GM18858 (cell line): ENCODE data around the gene TPSG1.
"Not testable (repeated sequence)": the region's sequence is repeated elsewhere in the genome, so short reads cannot be mapped to it uniquely, and the experiment has no call there.

Experiments used
- ATAC-seq: cut with Tn5 transposase; IDR thresholded peaks from one replicate; pipeline ENCODE4 v1.9.1; 2021; ENCODE audit not compliant: unreplicated experiment

TPSG1 gene

GRCh38 chr16:1232049-1232748 lies 7.1 kb upstream of the TPSG1 start:
- not testable (repeated sequence) for ATAC-seq

GRCh38 chr16:1231301-1231700 lies 6.2 kb upstream of the TPSG1 start:
- ATAC-seq, result not testable (repeated sequence)

- ATAC-seq, result not testable (repeated sequence)
These were observed 5.6 kb upstream of the TPSG1 start for GRCh38 chr16:1230471-1231212.

DNA sequence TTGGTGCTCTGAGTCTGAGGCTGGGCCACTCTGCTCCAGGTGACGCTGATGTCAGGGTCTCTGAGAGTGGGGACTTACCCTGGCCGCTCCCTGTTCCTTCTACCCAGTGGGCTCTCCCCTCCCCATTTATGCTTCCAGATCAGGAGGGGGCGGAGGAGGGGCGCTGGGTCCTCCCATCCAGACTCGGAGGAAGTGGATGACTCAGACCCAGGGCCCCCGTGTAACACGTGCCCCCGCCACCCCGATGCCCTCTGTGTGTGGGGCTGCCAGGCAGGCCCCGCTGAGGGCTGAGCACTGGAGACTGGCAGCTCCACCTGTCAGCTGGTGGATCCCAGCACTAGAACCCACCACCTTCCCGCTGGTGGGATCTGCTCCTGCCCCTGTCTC lies 5.0 kb upstream of the TPSG1 start, which contains the start of gene TPSB2:
TSS of gene TPSB2 (minus strand) at position 101 of the 387 bp plus-strand sequence. CDS start 233 bp downstream, outside the sequence.
- ATAC-seq, result not testable (repeated sequence)

DNA sequence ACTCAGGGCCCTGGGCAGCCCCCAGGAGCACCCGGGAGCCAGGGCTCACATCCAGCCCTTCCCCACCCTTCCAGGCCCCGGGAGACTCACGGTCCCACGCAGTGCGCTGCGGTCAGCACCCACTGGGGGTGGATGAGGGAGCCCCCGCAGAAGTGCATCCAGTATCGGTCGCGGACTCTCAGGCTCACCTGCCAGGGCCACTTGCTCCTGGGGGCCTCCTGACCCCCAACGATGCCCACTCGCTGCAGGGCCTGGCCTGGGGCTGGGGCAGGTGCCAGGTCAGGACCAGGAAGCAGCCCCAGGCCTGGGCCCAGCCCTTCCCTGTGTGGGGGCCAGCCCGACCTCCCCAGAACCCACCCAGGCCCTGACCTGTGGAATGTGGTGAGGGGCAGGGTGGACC lies 4.4 kb upstream of the TPSG1 start:
- not testable (repeated sequence) for ATAC-seq

- not testable (repeated sequence) for ATAC-seq
These were observed 3.2 kb upstream of the TPSG1 start for GRCh38 chr16:1228227-1228626.

DNA sequence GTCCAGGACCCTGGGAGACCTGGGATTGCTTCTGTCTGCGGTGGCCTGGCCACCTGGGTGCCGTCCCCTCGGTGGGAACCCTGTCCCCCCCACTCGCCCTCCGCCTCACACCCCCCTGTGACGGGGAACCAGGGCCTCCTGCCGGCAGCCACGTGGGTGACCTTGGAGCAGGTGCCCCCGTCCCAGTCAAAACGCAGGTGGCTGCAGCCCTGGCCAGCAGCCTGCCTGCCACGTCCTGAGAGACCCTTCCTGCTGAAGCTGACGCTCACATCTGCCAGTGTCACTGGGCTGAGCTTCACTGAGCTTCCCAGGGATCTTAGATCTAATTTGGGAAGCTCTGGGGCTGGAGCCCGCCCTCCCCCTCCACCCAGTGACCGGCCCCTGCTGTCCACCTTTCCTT lies 1.6 kb upstream of the TPSG1 start:
- ATAC-seq, result not testable (repeated sequence)

DNA sequence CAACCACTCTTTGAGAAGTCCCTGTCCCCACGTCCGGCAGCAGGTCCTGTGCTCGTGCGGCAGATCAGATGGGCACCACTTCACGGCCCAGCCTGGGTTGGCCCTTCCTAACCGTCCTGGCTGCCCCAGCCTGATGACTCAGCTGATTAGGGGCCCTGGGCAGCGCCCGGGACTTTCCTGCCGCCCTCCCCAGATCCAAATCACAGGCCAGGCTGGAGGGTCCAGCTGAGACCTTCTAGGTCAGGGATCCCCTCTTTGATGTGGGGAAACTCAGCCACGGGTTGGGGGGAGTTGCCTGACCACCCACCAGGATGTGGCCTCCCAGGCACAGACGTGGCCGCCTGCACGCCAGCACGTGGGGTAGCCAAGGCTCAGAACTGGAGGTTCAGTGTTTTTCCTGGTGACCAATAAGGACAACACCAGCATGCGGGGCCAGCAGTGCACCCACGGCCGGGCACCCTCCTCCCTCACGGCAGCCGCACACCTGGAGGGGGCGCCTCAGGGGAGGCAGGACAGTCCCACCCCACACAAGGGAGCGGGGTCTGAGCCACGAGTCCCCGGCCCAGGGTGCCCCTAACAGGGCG lies 752 bp upstream of the TPSG1 start:
- not testable (repeated sequence) for ATAC-seq

DNA sequence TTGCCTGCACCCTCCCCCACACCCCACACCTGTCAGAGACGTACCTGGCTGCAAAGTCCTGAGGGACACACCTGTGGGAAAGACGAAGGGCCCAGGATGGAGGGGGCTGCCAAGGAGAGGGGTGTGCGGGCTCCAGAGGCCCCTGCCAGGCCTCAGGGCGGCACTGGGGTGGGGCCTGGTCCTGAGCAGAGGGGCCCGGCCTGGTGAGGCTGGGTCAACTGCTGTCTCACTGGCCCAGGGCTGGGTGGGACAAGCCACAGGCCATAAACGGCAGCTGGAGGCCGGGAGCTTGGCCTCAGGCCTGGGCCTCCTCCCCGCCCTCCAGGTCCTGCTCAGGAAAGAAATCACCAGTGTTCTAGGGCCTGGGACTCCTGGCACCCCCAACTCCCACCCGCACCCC lies 510 bp downstream of the TPSG1 start:
- no peak for ATAC-seq

DNA sequence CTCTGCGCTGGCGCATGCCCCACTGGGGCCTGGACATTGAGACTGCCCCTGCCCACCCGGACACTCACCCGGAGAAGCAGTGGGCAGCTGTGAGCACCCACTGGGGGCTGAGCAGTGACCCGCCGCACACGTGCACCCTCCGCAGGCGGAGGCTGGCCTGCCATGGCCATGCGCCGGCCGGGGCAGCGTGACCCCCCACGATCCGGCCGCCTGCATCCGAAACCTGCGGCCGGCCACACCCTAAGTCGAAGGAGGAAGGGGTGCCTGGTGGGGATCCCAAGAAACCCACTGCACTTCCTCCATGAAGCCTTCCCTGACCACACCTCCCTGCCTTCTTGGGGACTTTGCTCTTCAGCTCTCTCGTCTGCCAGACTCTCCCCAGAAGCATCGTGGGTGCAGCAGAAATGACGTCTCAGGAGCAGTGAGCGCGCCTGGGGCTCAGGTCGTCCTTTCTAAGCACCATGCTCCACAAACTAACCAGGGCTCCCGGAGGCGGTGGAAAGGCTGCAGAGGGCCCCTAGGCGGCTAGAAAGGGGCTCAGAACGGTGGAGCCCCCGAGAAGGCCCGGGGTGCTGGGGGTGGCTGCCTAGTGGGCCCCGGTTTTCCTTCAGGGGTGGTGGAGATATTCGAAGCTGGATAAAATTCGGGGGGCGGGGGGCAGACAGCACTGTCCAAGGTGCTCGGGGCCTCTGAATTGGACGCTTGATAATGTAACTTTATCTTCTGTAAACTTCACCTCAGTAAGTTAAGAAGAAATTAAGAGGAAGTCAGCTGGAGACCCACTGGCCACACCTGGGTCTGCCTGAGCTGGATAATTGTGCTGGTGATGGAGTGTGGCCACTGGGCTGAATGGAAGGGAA lies 1.5 kb downstream of the TPSG1 start:
- ATAC-seq, result no peak

GRCh38 chr16:1222553-1223354 lies 2.3 kb downstream of the TPSG1 start:
- ATAC-seq, result no peak

DNA sequence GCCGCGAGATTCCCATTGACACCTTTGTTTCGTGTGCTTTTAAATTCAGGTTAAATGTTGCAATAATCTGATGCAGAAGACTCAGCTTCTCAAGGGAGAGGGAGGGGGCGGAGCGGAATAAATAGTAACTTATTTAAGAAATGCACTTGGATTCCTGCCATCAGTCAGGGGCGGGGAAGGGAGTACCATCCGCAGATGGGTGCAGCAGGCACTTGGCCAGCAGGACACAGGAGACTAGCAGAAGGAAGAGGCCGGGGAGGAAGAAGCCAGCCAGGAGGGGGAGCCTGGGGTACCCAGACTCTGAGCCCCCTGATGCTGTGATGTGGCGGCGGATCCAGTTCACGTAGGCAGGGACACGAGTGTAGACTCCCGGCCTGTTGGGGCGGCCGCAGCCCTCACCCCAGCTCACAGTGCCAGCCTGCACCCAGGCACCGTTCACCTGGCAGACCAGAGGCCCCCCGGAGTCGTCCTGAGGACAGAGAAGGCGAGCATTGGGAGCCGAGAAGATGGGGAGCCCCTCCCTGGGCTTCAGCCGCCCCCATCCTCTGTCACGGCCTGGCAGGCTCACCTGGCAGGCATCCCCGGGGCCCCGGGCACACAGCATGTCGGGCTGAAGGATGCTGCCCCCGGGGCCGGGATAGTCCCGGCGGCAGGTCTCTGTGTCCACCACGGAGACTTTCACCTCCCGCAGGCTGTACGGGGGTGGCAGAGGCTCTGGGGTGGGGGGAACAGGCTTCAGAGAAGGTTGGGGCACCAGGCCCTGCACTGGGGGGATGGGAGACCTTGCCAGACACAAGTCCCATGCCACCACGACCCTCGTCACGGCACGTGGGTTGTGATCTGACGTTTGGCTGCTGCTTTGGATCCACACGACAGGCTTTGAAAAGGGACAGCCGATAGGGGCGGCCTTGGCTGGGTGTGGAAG lies 3.2 kb downstream of the TPSG1 start:
- ATAC-seq, result no peak

DNA sequence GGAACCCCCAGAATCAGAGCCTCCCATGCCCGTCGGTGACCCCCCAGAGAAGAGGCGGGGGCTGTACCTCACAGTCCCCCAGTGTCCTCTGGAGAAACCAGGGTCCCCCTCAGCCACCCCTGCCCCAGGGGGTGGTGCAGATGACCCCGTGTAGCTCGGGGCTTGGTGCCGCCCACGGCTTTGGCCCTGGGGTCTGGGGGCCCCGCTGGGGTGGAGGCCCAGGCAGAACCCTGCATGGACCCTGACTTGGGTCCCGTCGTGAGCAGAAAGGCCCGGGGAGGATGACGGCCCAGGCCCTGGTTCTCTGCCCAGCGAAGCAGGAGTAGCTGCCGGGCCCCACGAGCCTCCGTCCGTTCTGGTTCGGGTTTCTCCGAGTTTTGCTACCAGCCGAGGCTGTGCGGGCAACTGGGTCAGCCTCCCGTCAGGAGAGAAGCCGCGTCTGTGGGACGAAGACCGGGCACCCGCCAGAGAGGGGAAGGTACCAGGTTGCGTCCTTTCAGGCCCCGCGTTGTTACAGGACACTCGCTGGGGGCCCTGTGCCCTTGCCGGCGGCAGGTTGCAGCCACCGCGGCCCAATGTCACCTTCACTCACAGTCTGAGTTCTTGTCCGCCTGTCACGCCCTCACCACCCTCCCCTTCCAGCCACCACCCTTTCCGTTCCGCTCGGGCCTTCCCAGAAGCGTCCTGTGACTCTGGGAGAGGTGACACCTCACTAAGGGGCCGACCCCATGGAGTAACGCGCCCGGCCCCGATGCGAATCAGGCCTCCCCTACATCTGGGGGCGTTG lies 4.0 kb downstream of the TPSG1 start:
- no peak for ATAC-seq

DNA sequence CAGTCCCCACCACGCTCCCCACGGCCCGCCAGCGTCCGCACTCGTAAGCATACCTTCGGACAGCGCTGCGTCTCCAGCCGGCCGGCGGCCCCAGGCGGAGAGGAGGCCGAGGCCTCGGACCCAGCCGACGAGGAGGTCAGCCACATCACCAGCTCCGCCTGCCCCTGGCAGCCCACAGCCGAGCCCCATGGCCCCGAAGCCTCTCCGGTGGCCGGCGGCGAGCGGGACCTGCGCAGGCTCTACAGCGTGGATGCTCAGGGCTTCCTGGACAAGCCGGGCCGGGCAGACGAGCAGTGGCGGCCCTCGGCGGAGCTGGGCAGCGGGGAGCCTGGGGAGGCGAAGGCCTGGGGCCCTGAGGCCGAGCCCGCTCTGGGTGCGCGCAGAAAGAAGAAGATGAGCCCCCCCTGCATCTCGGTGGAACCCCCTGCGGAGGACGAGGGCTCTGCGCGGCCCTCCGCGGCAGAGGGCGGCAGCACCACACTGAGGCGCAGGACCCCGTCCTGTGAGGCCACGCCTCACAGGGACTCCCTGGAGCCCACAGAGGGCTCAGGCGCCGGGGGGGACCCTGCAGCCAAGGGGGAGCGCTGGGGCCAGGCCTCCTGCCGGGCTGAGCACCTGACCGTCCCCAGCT lies 4.9 kb downstream of the TPSG1 start:
- no peak for ATAC-seq

GRCh38 chr16:1218930-1219611 lies 6.0 kb downstream of the TPSG1 start:
- ATAC-seq, result no peak

DNA sequence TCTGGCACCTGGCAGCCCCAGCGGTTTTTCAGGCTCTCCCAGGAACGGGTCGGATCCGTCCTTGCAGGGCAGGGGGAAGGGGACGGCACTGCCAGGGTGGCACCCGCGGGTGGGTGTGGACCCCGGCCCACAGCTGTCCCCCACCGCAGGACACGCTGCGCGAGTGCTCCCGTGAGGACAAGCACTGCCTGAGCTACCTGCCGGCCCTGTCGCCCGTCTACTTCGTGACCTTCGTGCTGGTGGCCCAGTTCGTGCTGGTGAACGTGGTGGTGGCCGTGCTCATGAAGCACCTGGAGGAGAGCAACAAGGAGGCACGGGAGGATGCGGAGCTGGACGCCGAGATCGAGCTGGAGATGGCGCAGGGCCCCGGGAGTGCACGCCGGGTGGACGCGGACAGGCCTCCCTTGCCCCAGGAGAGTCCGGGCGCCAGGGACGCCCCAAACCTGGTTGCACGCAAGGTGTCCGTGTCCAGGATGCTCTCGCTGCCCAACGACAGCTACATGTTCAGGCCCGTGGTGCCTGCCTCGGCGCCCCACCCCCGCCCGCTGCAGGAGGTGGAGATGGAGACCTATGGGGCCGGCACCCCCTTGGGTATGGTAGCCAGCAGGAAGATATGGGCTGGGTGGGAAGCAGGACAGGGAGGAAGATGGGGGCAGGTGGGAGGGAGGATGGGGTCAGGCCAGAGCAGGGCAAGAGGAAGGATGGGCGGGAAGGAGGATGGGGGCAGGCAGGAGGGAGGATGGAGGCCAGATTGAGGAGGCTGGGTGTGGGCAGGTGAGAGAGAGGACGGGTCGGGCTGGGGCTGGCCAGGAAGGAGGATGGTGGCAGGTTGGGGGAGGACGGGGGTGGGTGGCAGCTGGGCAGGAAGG lies 6.8 kb downstream of the TPSG1 start:
- no peak for ATAC-seq
